ENCODE results near the gene CEP135.

DNA sequence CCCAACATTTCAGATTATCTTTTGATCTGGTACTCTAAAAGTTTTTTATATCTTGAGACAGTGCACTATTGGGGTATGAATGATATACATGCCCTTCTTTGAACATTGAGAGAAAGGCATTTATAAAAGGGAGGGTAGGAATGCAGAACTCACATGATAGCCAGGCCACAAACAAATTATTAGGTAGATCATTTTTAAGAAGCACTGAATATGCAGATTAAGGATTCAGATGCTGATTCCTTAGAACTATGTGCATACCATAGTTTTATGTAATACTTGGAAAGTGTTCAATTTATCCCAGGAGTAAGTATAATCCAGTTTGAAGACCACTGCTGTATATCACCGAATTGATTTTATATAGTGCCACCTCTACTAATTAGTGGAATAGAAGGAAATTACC, 18.6 kb downstream of the CEP135 start:
- TF ChIP-seq CTCF (conservative IDR thresholded peaks at IDR 0.05 in 1 of 2, IDR thresholded peaks at IDR 0.05 in 1 of 2; ENCODE audit: low read depth in 1 of 2, low read length in 2 of 2), result no peak
- TF ChIP-seq EZH2 (IDR thresholded peaks at IDR 0.05; ENCODE audit: low read length, missing control alignments), result no peak

Data from fibroblast of lung (primary cell).